Trophoblast cell (in vitro differentiated cells and primary cell): ENCODE measurements around the gene RBM33.

Source experiments
- DNase-seq, 2 donors: peaks; one replicate each; pipeline ENCODE4 v3.0.0-alpha.2; 2016
- H2AFZ ChIP-seq: 2 replicates; pipeline ENCODE4 v1.6.1; 2013; ENCODE audit warnings: low read length, moderate library complexity, mild to moderate bottlenecking; ENCODE audit not compliant: insufficient read depth, poor library complexity
- H2AK5ac ChIP-seq: 2 replicates; pipeline ENCODE4 v1.6.1; 2013; ENCODE audit warnings: mild to moderate bottlenecking, low read length
- H2BK120ac ChIP-seq: 2 replicates; pipeline ENCODE4 v1.6.1; 2013; ENCODE audit warnings: low read length, mild to moderate bottlenecking, moderate library complexity; ENCODE audit not compliant: insufficient read depth, poor library complexity
- H2BK12ac ChIP-seq: 2 replicates; pipeline ENCODE4 v1.6.1; 2013; ENCODE audit warnings: mild to moderate bottlenecking, low read length, moderate library complexity
- H2BK5ac ChIP-seq: 2 replicates; pipeline ENCODE4 v1.6.1; 2013; ENCODE audit warnings: low read length, low read depth, moderate library complexity, mild to moderate bottlenecking; ENCODE audit not compliant: poor library complexity
- H3K14ac ChIP-seq: 2 replicates; pipeline ENCODE4 v1.6.1; 2013; ENCODE audit warnings: mild to moderate bottlenecking, low read length
- H3K18ac ChIP-seq: 2 replicates; pipeline ENCODE4 v1.6.1; 2013; ENCODE audit warnings: mild to moderate bottlenecking, low read length
- H3K23ac ChIP-seq: 2 replicates; pipeline ENCODE4 v1.6.1; 2013; ENCODE audit warnings: low read length
- H3K27ac ChIP-seq: 2 replicates; pipeline ENCODE4 v1.5.1; 2013; ENCODE audit warnings: low read depth, mild to moderate bottlenecking, inconsistent platforms, low read length, moderate library complexity
- H3K27me3 ChIP-seq: 2 replicates; pipeline ENCODE4 v1.6.1; 2013; ENCODE audit warnings: inconsistent platforms, mild to moderate bottlenecking, low read length, moderate library complexity; ENCODE audit not compliant: insufficient read depth
- H3K36me3 ChIP-seq, 2 experiments: 1 replicate in 1 of 2; 2 replicates in 1 of 2; pipeline ENCODE4 v1.6.1; 2013; ENCODE audit warnings: low read length in 2 of 2, mild to moderate bottlenecking in 2 of 2, moderate library complexity in 1 of 2; ENCODE audit not compliant: insufficient read depth in 2 of 2, control insufficient read depth in 1 of 2
- H3K4ac ChIP-seq: 2 replicates; pipeline ENCODE4 v1.6.1; 2013; ENCODE audit warnings: low read depth, mild to moderate bottlenecking, low read length, moderate library complexity
- H3K4me1 ChIP-seq, 2 experiments: 1 replicate in 1 of 2; 2 replicates in 1 of 2; pipeline ENCODE4 v1.6.1; 2013; ENCODE audit warnings: low read length in 2 of 2, mild to moderate bottlenecking in 2 of 2, moderate library complexity in 1 of 2; ENCODE audit not compliant: insufficient read depth in 2 of 2, control insufficient read depth in 1 of 2
- H3K4me2 ChIP-seq: 2 replicates; pipeline ENCODE4 v1.6.1; 2013; ENCODE audit warnings: inconsistent platforms, mild to moderate bottlenecking, low read length, moderate library complexity
- H3K4me3 ChIP-seq: 2 replicates; pipeline ENCODE4 v1.5.1; 2013; ENCODE audit warnings: mild to moderate bottlenecking, low read depth, low read length, inconsistent platforms
- H3K79me1 ChIP-seq: one replicate; pipeline ENCODE4 v1.6.1; 2013; ENCODE audit warnings: low read length
- H3K79me2 ChIP-seq: 2 replicates; pipeline ENCODE4 v1.6.1; 2013; ENCODE audit warnings: low read length, mild to moderate bottlenecking; ENCODE audit not compliant: control insufficient read depth, insufficient read depth, poor library complexity
- H3K9ac ChIP-seq: 2 replicates; pipeline ENCODE4 v1.6.1; 2013; ENCODE audit warnings: mild to moderate bottlenecking, low read length
- H3K9me3 ChIP-seq: 2 replicates; pipeline ENCODE4 v1.6.1; 2013; ENCODE audit warnings: low read depth, mild to moderate bottlenecking, control low read depth, inconsistent platforms, low read length; ENCODE audit not compliant: insufficient read depth
- H4K12ac ChIP-seq: 2 replicates; pipeline ENCODE4 v1.6.1; 2013; ENCODE audit warnings: low read depth, mild to moderate bottlenecking, low read length, moderate library complexity
- H4K8ac ChIP-seq: 2 replicates; pipeline ENCODE4 v1.6.1; 2013; ENCODE audit warnings: low read depth, mild to moderate bottlenecking, low read length, moderate library complexity
- H4K91ac ChIP-seq: one replicate; pipeline ENCODE4 v1.6.1; 2013; ENCODE audit warnings: low read depth, mild to moderate bottlenecking, low read length, moderate library complexity
- WGBS: extraction: QIAGEN DNeasy Blood & Tissue Kit; methylation state at CpG from one replicate; pipeline ENCODE4 v1.1.7; 2013; ENCODE audit warnings: missing lambda C conversion rate; ENCODE audit not compliant: insufficient read length, insufficient coverage; ENCODE audit errors: extremely low coverage; 5-methylcytosine and 5-hydroxymethylcytosine counted together

Gene RBM33

DNA sequence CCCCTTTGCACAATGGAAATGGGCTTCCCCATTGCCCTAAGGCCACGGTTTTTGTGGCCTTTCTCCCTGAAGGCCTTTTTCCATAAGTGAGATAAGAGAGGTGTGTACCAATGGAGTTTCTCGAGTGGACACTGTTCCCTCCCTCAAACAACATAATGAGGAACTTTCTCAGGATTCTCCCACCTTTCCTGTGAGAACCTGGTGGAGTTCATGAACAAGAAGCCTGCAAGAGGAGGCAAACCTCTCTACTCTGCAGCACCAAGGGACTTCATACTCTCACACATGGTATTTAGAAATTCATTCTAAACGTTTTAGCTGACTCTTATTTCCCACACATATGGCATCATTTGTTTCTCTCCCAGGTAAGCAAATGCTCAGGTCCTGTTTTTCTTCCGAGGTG is 7.3 kb upstream of the RBM33 start:
- no peaks in the 10 kb centered on the region for H3K79me1 ChIP-seq
- H2BK5ac ChIP-seq: no peak overlapping the region
- no peak overlapping the region for H2BK12ac ChIP-seq
- H3K4me1 ChIP-seq: no peaks in the 10 kb centered on the region
- H2AFZ ChIP-seq: no peak overlapping the region
- no peak overlapping the region for H3K23ac ChIP-seq
- no peak overlapping the region for H3K14ac ChIP-seq
- H3K27me3 ChIP-seq: no peaks in the 10 kb centered on the region
- H4K12ac ChIP-seq: no peak overlapping the region
- no peak overlapping the region for H2AK5ac ChIP-seq
- WGBS: no CpG with 5 or more reads among the region's 4 CpGs
- peaks cover 6 to 10% of the 10 kb centered on the region in 2 experiments for H3K36me3 ChIP-seq
- H3K18ac ChIP-seq: no peak overlapping the region
- H3K9me3 ChIP-seq: peaks cover 4% of the 10 kb centered on the region
- H3K4me3 ChIP-seq: no peak overlapping the region
- no peak overlapping the region for H3K4ac ChIP-seq
- H3K4me2 ChIP-seq: no peak overlapping the region
- no peak overlapping the region for H3K9ac ChIP-seq
- no peak overlapping the region for H4K8ac ChIP-seq
- no peak overlapping the region for H4K91ac ChIP-seq
- H3K27ac ChIP-seq: no peak overlapping the region
- no peaks in the 10 kb centered on the region for H3K79me2 ChIP-seq
- H2BK120ac ChIP-seq: no peak overlapping the region
- no peak for DNase-seq

DNA sequence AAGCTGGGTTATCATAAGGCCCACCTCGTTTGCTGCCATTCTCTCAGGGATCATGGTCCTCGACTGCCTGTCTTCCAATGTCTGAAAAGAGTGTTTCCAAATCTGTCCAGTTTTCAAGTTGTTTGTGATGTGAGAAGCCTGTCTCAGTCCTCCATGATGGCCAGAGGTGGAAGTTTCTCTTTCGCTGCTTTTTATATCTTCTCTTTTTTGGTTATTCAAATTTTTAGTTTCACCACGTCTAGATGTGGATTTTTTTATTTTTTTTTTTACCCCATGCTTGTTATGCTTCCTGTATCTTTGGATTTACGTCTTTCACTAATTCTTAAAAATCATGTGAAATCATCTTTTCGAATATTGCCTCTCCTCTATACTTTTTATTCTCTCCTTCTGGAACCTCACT is 6.1 kb upstream of the RBM33 start:
- no CpG with 5 or more reads among the region's 6 CpGs for WGBS

DNA sequence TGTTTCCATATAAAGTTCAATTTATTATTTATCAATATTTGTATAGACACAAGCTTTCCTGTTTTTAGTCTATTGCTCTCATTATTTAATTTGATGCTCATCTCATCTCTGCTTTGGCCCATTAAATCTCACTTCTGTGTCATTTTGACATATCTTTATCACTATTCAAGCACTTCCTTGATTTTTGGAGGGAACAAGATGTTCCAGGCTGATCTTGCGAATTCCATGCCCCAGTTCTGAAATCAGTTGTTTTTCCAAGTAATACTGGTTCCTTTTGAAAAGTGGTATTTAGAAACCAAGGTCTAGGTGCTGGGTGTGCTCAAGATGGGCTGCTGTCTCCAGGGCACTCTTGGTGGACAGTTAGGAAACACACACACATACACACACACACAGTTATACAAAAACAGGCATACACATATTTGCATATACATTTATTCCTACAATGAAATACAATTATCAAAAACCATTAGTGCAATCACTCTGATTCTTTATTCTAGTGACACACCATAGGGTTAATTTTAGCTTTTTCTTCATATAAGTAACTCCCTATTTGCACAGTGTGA is 4.4 kb upstream of the RBM33 start:
- H3K4me3 ChIP-seq: no peak overlapping the region
- H2AFZ ChIP-seq: no peak overlapping the region
- H3K36me3 ChIP-seq: peaks cover 6 to 10% of the 10 kb centered on the region in 2 experiments
- no peak overlapping the region for H3K27ac ChIP-seq
- H4K8ac ChIP-seq: no peak overlapping the region
- H2AK5ac ChIP-seq: no peak overlapping the region
- peaks cover 0 to 4% of the 10 kb centered on the region in 2 experiments for H3K4me1 ChIP-seq
- no peak overlapping the region for H2BK5ac ChIP-seq
- H3K18ac ChIP-seq: no peak overlapping the region
- no peak overlapping the region for H4K91ac ChIP-seq
- no peak for DNase-seq
- H3K14ac ChIP-seq: no peak overlapping the region
- no peak overlapping the region for H2BK12ac ChIP-seq
- no peak overlapping the region for H3K23ac ChIP-seq
- peaks cover 4% of the 10 kb centered on the region for H3K9me3 ChIP-seq
- H3K27me3 ChIP-seq: no peaks in the 10 kb centered on the region
- no peak overlapping the region for H4K12ac ChIP-seq
- no peak overlapping the region for H2BK120ac ChIP-seq
- H3K9ac ChIP-seq: no peak overlapping the region
- no peak overlapping the region for H3K4me2 ChIP-seq
- peaks cover 9% of the 10 kb centered on the region for H3K79me2 ChIP-seq
- H3K4ac ChIP-seq: no peak overlapping the region
- WGBS: no CpG with 5 or more reads among the region's 1 CpG
- peaks cover 13% of the 10 kb centered on the region for H3K79me1 ChIP-seq

More for the DNA sequence above, 6.1 kb upstream of the RBM33 start:
- Histone ChIP-seq H3K4me1 (peaks cover 0 to 2% of the 10 kb centered on the region in 2 experiments), H3K23ac (no peak overlapping the region), H4K12ac (no peak overlapping the region), H3K18ac (no peak overlapping the region), H3K27me3 (no peaks in the 10 kb centered on the region), H2BK120ac (no peak overlapping the region), H2AFZ (no peak overlapping the region), H3K79me2 (no peaks in the 10 kb centered on the region), H3K79me1 (no peaks in the 10 kb centered on the region), H3K36me3 (peaks cover 6 to 10% of the 10 kb centered on the region in 2 experiments), H3K9ac (no peak overlapping the region), H2BK5ac (no peak overlapping the region), H3K4me3 (no peak overlapping the region), H3K27ac (no peak overlapping the region), H3K9me3 (peaks cover 4% of the 10 kb centered on the region), H2BK12ac (no peak overlapping the region), H4K91ac (no peak overlapping the region), H3K14ac (no peak overlapping the region), H3K4me2 (no peak overlapping the region), H2AK5ac (no peak overlapping the region), H3K4ac (no peak overlapping the region), H4K8ac (no peak overlapping the region)
- DNase-seq: no peak

DNA sequence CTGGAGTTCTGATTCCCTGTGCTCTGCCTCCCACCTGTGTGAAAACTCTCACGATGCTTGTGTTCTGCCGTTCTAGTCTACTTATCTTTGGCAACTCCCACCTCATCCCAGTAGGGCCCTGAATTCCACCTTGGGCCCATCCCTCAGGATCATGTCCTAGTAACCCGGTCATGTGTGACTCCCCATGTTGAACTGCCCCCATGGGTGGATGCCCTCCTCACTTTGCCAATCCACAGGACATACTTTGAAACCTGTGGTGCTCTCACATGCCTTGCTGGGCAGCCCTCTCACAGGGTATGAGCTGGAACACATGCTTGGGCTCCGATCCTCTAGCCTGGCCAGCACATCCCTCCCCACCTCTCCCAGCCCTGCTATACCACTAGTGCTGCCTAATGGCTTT is 3.8 kb upstream of the RBM33 start:
- H3K4me3 ChIP-seq: no peak overlapping the region
- no peak overlapping the region for H3K9ac ChIP-seq
- peaks cover 13% of the 10 kb centered on the region for H3K79me1 ChIP-seq
- no peak overlapping the region for H4K8ac ChIP-seq
- no peak overlapping the region for H3K27ac ChIP-seq
- H3K4ac ChIP-seq: no peak overlapping the region
- H3K4me1 ChIP-seq: peaks cover 0 to 4% of the 10 kb centered on the region in 2 experiments
- H3K14ac ChIP-seq: no peak overlapping the region
- H3K9me3 ChIP-seq: peaks cover 4% of the 10 kb centered on the region
- no peak for DNase-seq
- H3K4me2 ChIP-seq: no peak overlapping the region
- H2BK120ac ChIP-seq: no peak overlapping the region
- no CpG with 5 or more reads among the region's 4 CpGs for WGBS
- no peak overlapping the region for H2BK5ac ChIP-seq
- H4K12ac ChIP-seq: no peak overlapping the region
- no peak overlapping the region for H4K91ac ChIP-seq
- peaks cover 11% of the 10 kb centered on the region for H3K79me2 ChIP-seq
- H3K36me3 ChIP-seq: peaks cover 6 to 10% of the 10 kb centered on the region in 2 experiments
- H3K23ac ChIP-seq: no peak overlapping the region
- H2BK12ac ChIP-seq: no peak overlapping the region
- no peaks in the 10 kb centered on the region for H3K27me3 ChIP-seq
- no peak overlapping the region for H2AK5ac ChIP-seq
- no peak overlapping the region for H3K18ac ChIP-seq
- H2AFZ ChIP-seq: no peak overlapping the region
